ENCODE data around the gene STOML1. TPM values are rescaled to one million over a fixed set of nuclear protein-coding genes. Genes with fewer than 3 reads are reported as not detected.

STOML1 gene
- polyA plus RNA-seq, 1 donor: 9.6 TPM

DNA sequence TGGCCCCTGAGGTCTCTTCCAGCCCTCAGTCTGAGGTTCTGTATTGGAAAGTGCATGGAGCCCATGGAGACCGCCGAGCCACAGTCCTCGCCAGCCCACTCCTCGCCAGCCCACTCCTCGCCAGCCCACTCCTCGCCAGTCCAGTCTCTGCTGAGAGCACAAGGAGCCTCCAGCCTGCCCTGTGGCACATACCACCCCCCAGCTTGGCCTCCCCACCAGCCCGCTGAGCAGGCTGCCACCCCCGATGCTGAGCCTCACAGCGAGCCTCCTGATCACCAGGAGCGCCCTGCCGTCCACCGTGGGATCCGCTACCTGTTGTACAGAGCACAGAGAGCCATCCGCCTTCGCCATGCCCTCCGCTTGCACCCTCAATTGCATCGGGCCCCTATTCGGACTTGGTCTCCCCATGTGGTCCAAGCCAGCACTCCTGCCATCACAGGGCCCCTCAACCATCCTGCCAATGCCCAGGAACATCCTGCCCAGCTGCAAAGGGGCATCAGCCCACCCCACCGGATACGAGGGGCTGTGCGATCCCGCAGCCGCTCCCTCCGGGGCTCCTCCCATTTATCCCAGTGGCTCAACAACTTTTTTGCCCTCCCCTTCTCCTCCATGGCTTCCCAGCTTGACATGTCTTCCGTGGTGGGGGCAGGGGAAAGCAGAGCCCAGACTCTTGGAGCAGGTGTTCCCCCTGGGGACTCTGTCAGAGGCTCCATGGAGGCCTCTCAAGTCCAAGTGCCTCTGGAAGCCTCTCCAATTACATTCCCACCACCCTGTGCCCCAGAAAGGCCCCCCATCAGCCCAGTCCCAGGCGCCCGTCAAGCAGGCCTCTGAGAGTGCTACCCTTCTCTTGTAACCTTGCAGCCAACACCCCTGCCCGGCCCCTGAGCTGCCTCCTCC lies 43.3 kb upstream of the STOML1 start:
- no peak overlapping the region for H3K4me3 ChIP-seq (ENCODE audit: low read length)
- H3K4me1 ChIP-seq (ENCODE audit: control insufficient read depth, insufficient read depth, low read length): no peaks in the 10 kb centered on the region
- no peaks in the 10 kb centered on the region for H3K9me3 ChIP-seq (ENCODE audit: control insufficient read depth, low read depth, low read length)
- H3K27ac ChIP-seq (ENCODE audit: low read length): no peak overlapping the region
- H3K27me3 ChIP-seq (ENCODE audit: control insufficient read depth, insufficient read depth, low read length): no peaks in the 10 kb centered on the region
- H3K36me3 ChIP-seq (ENCODE audit: control insufficient read depth, insufficient read depth, low read length): peaks cover 45% of the 10 kb centered on the region
- WGBS (ENCODE audit: insufficient coverage, low lambda C conversion rate): 60% methylated on average over 1 of the region's 28 CpGs
- DNase-seq: no peak

DNA sequence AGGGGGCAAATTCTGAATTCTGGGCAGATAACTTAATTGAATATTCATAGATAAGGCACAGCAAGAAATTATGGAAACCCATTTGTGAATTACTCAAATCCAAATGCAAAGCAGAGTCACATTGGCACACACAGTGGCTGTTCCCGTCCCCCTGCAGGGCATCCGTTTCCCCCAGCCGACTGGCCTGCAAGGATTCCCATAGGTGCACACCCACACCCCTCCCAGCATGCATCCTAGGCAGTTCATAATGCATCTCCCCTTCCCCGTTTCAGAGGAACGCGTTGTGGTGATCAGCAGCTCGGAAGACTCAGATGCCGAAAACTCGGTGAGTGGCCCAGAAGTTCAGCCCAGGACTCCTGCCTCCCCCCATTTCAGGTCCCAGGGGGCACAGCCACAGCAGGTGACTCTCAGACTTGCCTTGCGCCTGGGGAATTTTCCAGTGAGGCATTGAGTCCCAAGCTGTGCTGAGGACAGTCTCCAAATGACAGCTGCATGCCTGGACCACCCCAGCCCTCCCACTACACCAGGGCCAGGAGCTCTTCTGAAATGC lies 42.2 kb upstream of the STOML1 start:
- H3K4me3 ChIP-seq (ENCODE audit: low read length): no peak overlapping the region
- peaks cover 45% of the 10 kb centered on the region for H3K36me3 ChIP-seq (ENCODE audit: control insufficient read depth, insufficient read depth, low read length)
- no CpG with 5 or more reads among the region's 10 CpGs for WGBS (ENCODE audit: insufficient coverage, low lambda C conversion rate)
- DNase-seq: no peak
- H3K9me3 ChIP-seq (ENCODE audit: control insufficient read depth, low read depth, low read length): no peaks in the 10 kb centered on the region
- H3K4me1 ChIP-seq (ENCODE audit: control insufficient read depth, insufficient read depth, low read length): no peaks in the 10 kb centered on the region
- no peak overlapping the region for H3K27ac ChIP-seq (ENCODE audit: low read length)
- no peaks in the 10 kb centered on the region for H3K27me3 ChIP-seq (ENCODE audit: control insufficient read depth, insufficient read depth, low read length)

DNA sequence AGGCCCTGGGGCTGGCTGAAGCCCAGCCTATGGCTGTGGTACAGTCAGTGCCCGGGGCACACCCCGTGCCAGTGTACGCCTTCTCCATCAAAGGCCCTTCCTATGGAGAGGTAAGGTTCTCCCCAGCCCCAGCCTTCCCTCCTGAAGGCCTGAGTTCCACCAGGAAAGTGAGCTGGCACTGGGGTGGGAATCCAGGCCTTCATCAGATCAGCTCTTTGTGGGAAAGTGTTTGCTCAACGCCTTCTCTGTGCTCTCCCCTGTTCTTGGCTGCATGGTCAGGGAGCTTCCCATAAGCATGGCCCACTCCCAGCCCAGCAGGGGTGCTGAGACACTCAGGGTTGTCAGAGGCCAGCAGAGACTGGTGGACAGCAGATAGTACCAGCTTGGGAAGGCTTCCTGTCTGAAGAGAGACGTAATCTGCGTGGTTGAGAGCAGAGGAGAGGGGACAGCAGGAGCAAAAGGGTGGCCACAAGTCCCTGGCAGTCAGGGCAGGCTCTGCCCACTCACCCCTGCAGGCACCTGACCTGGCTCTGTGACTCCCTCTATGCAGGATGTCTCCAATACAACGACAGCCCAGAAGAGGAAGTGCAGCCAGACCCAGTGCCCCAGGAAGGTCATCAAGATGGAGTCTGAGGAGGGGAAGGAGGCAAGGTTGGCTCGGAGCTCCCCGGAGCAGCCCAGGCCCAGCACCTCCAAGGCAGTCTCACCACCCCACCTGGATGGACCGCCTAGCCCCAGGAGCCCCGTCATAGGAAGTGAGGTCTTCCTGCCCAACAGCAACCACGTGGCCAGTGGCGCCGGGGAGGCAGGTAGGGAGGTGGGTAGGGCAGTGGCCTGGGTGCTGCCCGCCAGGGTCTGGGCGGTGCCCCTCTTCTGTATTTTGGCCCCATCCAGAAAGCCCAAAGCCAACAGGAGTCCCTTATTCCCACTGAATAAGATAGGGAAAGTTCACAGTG lies 40.8 kb upstream of the STOML1 start:
- WGBS (ENCODE audit: insufficient coverage, low lambda C conversion rate): no CpG with 5 or more reads among the region's 16 CpGs
- no peak for DNase-seq
- Histone ChIP-seq H3K36me3 (ENCODE audit: control insufficient read depth, insufficient read depth, low read length) (peaks cover 48% of the 10 kb centered on the region), H3K27ac (ENCODE audit: low read length) (no peak overlapping the region), H3K4me1 (ENCODE audit: control insufficient read depth, insufficient read depth, low read length) (no peaks in the 10 kb centered on the region), H3K4me3 (ENCODE audit: low read length) (no peak overlapping the region), H3K27me3 (ENCODE audit: control insufficient read depth, insufficient read depth, low read length) (no peaks in the 10 kb centered on the region), H3K9me3 (ENCODE audit: control insufficient read depth, low read depth, low read length) (no peaks in the 10 kb centered on the region)

GRCh38 chr15:74032046-74032445 lies 40.0 kb upstream of the STOML1 start:
- Histone ChIP-seq H3K27ac (ENCODE audit: low read length) (no peak overlapping the region), H3K4me1 (ENCODE audit: control insufficient read depth, insufficient read depth, low read length) (no peaks in the 10 kb centered on the region), H3K27me3 (ENCODE audit: control insufficient read depth, insufficient read depth, low read length) (no peaks in the 10 kb centered on the region), H3K36me3 (ENCODE audit: control insufficient read depth, insufficient read depth, low read length) (peaks cover 52% of the 10 kb centered on the region), H3K4me3 (ENCODE audit: low read length) (no peak overlapping the region), H3K9me3 (ENCODE audit: control insufficient read depth, low read depth, low read length) (no peaks in the 10 kb centered on the region)
- no CpG with 5 or more reads among the region's 6 CpGs for WGBS (ENCODE audit: insufficient coverage, low lambda C conversion rate)
- DNase-seq: no peak

GRCh38 chr15:74028646-74029045 lies 36.6 kb upstream of the STOML1 start:
- no peaks in the 10 kb centered on the region for H3K27me3 ChIP-seq (ENCODE audit: control insufficient read depth, insufficient read depth, low read length)
- H3K4me1 ChIP-seq (ENCODE audit: control insufficient read depth, insufficient read depth, low read length): no peaks in the 10 kb centered on the region
- DNase-seq: no peak
- no peaks in the 10 kb centered on the region for H3K9me3 ChIP-seq (ENCODE audit: control insufficient read depth, low read depth, low read length)
- 76% methylated on average over 2 of the region's 3 CpGs for WGBS (ENCODE audit: insufficient coverage, low lambda C conversion rate)
- H3K27ac ChIP-seq (ENCODE audit: low read length): no peak overlapping the region
- peaks cover 55% of the 10 kb centered on the region for H3K36me3 ChIP-seq (ENCODE audit: control insufficient read depth, insufficient read depth, low read length)
- no peak overlapping the region for H3K4me3 ChIP-seq (ENCODE audit: low read length)

DNA sequence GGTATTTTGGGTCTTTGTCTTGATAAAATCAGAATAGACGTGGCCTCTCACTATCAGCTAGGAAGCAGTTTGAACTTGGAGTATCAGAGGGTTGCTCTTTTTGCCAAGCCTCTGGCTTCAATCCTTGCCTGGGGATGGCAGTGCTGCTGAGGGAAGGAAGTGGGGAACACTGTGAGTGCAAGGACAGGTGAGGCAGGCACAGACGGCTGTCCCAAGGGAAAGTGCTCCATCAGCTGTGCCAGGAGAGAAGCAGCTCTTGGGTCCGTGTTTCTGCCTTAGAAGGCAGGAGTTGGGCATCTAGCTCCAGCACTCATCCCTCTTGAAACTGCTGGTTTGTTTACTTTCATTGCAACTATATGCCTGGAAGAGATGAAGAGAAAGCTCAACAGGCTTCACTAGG lies 35.6 kb upstream of the STOML1 start:
- no peak overlapping the region for H3K27ac ChIP-seq (ENCODE audit: low read length)
- H3K4me3 ChIP-seq (ENCODE audit: low read length): no peak overlapping the region
- H3K9me3 ChIP-seq (ENCODE audit: control insufficient read depth, low read depth, low read length): no peaks in the 10 kb centered on the region
- H3K27me3 ChIP-seq (ENCODE audit: control insufficient read depth, insufficient read depth, low read length): no peaks in the 10 kb centered on the region
- H3K36me3 ChIP-seq (ENCODE audit: control insufficient read depth, insufficient read depth, low read length): peaks cover 54% of the 10 kb centered on the region
- no CpG with 5 or more reads among the region's 3 CpGs for WGBS (ENCODE audit: insufficient coverage, low lambda C conversion rate)
- DNase-seq: no peak
- no peaks in the 10 kb centered on the region for H3K4me1 ChIP-seq (ENCODE audit: control insufficient read depth, insufficient read depth, low read length)

DNA sequence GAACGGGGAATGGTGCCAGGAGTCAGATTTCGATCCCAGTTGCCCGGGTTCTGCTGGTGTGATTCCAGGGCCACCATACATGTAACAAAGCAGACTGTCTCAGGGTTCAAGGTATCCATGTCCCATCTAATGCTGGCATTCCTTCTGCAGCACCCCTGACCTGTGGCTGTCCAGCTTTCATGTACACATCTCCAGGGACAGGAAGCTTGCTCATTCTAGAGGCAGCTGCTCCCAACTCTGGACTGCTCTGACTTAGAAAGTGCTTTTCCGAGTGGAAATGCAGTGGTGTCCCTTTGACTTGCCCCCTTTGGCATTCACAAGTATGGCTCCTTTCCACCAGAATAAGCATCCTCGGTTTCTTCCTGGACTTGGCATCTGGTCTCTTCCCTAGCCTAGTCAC lies 33.3 kb upstream of the STOML1 start:
- Histone ChIP-seq H3K36me3 (ENCODE audit: control insufficient read depth, insufficient read depth, low read length) (peaks cover 47% of the 10 kb centered on the region), H3K27me3 (ENCODE audit: control insufficient read depth, insufficient read depth, low read length) (no peaks in the 10 kb centered on the region), H3K4me3 (ENCODE audit: low read length) (no peak overlapping the region), H3K9me3 (ENCODE audit: control insufficient read depth, low read depth, low read length) (no peaks in the 10 kb centered on the region), H3K4me1 (ENCODE audit: control insufficient read depth, insufficient read depth, low read length) (no peaks in the 10 kb centered on the region), H3K27ac (ENCODE audit: low read length) (no peak overlapping the region)
- DNase-seq: no peak
- no CpG with 5 or more reads among the region's 5 CpGs for WGBS (ENCODE audit: insufficient coverage, low lambda C conversion rate)

DNA sequence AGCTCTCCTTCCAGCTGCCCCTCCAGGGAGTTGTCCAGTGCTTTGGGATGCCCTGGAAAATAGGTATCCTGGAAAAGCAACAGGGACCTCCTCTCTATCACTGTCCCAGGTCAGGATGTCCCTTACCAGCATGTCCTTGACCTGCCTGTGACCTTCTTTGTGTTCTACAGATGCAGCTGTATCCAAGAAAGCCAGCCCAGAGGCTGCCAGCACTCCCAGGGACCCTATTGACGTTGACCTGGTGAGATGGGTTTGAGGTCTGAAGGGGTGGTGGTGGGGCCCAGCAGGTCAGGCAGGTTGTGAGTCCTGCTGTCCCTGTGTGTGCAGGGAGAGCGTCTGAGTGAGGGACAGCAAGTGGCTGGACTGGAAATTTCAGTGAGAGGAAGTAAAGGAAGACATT lies 32.6 kb upstream of the STOML1 start:
- no peak for DNase-seq
- Histone ChIP-seq H3K4me3 (ENCODE audit: low read length) (no peak overlapping the region), H3K9me3 (ENCODE audit: control insufficient read depth, low read depth, low read length) (no peaks in the 10 kb centered on the region), H3K4me1 (ENCODE audit: control insufficient read depth, insufficient read depth, low read length) (no peaks in the 10 kb centered on the region), H3K27ac (ENCODE audit: low read length) (no peak overlapping the region), H3K27me3 (ENCODE audit: control insufficient read depth, insufficient read depth, low read length) (no peaks in the 10 kb centered on the region), H3K36me3 (ENCODE audit: control insufficient read depth, insufficient read depth, low read length) (peaks cover 47% of the 10 kb centered on the region)
- WGBS (ENCODE audit: insufficient coverage, low lambda C conversion rate): 100% methylated on average over 1 of the region's 2 CpGs

DNA sequence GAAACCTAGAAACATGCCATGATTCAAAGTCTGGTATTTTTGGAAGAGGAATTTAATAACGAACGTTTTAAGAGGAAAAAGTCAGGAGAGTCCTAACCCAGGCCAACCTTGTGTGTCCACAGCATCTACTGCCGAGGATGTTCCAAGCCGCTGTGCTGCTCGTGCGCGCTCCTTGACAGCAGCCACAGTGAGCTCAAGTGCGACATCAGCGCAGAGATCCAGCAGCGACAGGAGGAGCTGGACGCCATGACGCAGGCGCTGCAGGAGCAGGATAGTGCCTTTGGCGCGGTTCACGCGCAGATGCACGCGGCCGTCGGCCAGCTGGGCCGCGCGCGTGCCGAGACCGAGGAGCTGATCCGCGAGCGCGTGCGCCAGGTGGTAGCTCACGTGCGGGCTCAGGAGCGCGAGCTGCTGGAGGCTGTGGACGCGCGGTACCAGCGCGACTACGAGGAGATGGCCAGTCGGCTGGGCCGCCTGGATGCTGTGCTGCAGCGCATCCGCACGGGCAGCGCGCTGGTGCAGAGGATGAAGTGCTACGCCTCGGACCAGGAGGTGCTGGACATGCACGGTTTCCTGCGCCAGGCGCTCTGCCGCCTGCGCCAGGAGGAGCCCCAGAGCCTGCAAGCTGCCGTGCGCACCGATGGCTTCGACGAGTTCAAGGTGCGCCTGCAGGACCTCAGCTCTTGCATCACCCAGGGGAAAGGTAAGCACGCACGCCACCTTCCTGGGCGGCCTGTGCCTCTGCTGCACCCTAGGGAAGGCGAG lies 30.8 kb upstream of the STOML1 start:
- DNase-seq: no peak
- Histone ChIP-seq H3K9me3 (ENCODE audit: control insufficient read depth, low read depth, low read length) (no peaks in the 10 kb centered on the region), H3K36me3 (ENCODE audit: control insufficient read depth, insufficient read depth, low read length) (peaks cover 48% of the 10 kb centered on the region), H3K4me3 (ENCODE audit: low read length) (no peak overlapping the region), H3K27ac (ENCODE audit: low read length) (no peak overlapping the region), H3K4me1 (ENCODE audit: control insufficient read depth, insufficient read depth, low read length) (no peaks in the 10 kb centered on the region), H3K27me3 (ENCODE audit: control insufficient read depth, insufficient read depth, low read length) (no peaks in the 10 kb centered on the region)
- 90% methylated on average over 10 of the region's 66 CpGs for WGBS (ENCODE audit: insufficient coverage, low lambda C conversion rate)

GRCh38 chr15:74019734-74020133 lies 27.6 kb upstream of the STOML1 start:
- H3K9me3 ChIP-seq (ENCODE audit: control insufficient read depth, low read depth, low read length): no peaks in the 10 kb centered on the region
- H3K4me3 ChIP-seq (ENCODE audit: low read length): no peak overlapping the region
- H3K4me1 ChIP-seq (ENCODE audit: control insufficient read depth, insufficient read depth, low read length): no peaks in the 10 kb centered on the region
- H3K36me3 ChIP-seq (ENCODE audit: control insufficient read depth, insufficient read depth, low read length): peaks cover 28% of the 10 kb centered on the region
- no peak for DNase-seq
- no peak overlapping the region for H3K27ac ChIP-seq (ENCODE audit: low read length)
- WGBS (ENCODE audit: insufficient coverage, low lambda C conversion rate): no CpG with 5 or more reads among the region's 2 CpGs
- H3K27me3 ChIP-seq (ENCODE audit: control insufficient read depth, insufficient read depth, low read length): no peaks in the 10 kb centered on the region

Data from large intestine (tissue), 3 donors.